ENCODE measurements around the gene PKP1.

The PKP1 gene

DNA sequence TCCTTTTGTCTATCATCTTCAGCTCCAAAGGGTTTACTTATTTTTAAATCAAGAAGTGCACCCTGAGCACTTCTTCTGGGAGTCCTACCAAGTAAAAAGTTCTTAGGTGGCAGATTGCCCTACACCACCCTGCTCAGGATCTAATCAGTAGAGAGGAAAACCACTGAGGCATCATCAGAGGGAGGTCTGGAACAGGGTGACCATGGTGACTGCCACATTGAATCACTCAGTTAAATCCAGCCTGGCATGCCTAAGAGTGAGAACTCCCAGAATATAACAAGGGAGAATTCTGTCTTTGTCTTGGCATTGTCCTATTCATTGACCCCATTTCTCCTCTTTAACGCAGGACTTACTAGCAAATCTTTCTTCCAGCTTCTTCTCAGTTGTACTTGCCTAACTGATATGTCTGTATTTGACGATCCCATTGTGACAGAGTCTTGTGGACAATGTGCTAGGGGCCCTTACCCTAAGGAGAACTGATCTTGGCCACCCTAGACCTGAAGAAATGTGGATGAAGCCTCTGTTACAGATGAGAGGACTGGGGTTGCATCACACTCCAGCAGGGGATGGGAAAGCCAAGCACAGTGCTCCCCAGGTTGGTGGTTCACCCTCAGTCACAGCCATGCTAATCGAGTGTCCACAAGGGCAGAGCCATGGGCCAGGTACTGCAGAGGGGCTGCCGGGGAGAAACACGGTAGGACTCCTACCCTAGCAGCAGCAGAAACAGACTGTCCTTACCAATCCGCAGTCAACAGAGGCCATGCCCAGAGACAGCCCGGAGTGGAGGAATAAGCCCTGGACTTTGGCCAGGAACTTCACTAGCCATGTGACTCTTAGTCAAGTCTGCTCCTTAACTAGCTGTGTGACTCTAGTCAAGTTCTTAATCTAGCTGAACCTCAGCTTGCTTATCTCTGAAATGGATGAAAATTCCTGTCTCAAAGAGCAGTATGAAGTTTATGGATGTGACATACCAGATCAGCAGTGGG is 15.4 kb downstream of the PKP1 start:
- no peak for TF ChIP-seq ZNF248 (tag by site-specific recombination; IDR thresholded peaks at IDR 0.05)
- no peak for TF ChIP-seq ZNF112 (tag by site-specific recombination; IDR thresholded peaks at IDR 0.05)
- TF ChIP-seq ZIC2 (tag by site-specific recombination; IDR thresholded peaks at IDR 0.05) = peak; percentile 44; the same call in 1 of the 2 replicates
- peak; percentile 61 for TF ChIP-seq ZBTB17 (tag by site-specific recombination; IDR thresholded peaks at IDR 0.05)
- Histone ChIP-seq H3K9me3 (ENCODE audit: control insufficient read depth, insufficient read depth, low read depth, low read length) (no peaks in the 10 kb centered on the region), H3K4me3 (ENCODE audit: low read depth, low read length) (no peak overlapping the region), H3K4me1 (ENCODE audit: control insufficient read depth, insufficient read depth, low read length) (no peaks in the 10 kb centered on the region), H3K27ac (ENCODE audit: extremely low read depth, low read depth, low read length) (no peak overlapping the region), H3K36me3 (ENCODE audit: control insufficient read depth in 2 of 2, insufficient read depth in 1 of 2, low read length in 2 of 2) (no peaks in the 10 kb centered on the region)
- CTCF ChIA-PET = interaction anchor here (0.9 to 1.7 kb wide), 7 partner anchors 8 to 87 kb away, joined by 3 to 6 read pairs (median 4); no protein-coding TSS in a partner anchor
- POLR2A ChIA-PET = interaction anchor here (0.5 to 1.6 kb wide), 3 partner anchors 9 to 670 kb away, joined by 3 to 5 read pairs (median 3); no protein-coding TSS in a partner anchor

DNA sequence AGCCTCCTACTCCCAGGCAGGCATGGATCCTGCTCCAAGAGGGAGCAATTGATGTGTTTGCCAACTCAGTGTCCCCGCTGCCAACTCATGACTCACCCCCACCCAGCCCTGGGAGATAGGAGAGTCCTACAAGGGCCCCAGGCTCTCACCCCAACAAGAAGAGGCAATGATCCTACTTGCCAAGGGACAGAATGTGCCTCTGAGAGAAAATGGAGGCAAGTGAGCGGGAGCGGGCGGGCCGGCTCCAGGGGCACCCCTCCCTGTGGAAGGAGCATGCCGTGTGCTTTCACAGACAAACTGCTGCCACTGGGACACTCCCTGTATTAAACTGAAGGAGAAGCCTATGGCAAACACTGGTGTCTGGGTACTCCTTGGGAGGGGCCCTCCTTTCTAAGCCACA is 16.7 kb downstream of the PKP1 start:
- TF ChIP-seq YY1 (tag by site-specific recombination; IDR thresholded peaks at IDR 0.05) (no peak), KLF1 (tag by site-specific recombination; IDR thresholded peaks at IDR 0.05) (peak; percentile 22; the same call in 1 of the 2 replicates)
- TF ChIP-seq, protein P1, sequence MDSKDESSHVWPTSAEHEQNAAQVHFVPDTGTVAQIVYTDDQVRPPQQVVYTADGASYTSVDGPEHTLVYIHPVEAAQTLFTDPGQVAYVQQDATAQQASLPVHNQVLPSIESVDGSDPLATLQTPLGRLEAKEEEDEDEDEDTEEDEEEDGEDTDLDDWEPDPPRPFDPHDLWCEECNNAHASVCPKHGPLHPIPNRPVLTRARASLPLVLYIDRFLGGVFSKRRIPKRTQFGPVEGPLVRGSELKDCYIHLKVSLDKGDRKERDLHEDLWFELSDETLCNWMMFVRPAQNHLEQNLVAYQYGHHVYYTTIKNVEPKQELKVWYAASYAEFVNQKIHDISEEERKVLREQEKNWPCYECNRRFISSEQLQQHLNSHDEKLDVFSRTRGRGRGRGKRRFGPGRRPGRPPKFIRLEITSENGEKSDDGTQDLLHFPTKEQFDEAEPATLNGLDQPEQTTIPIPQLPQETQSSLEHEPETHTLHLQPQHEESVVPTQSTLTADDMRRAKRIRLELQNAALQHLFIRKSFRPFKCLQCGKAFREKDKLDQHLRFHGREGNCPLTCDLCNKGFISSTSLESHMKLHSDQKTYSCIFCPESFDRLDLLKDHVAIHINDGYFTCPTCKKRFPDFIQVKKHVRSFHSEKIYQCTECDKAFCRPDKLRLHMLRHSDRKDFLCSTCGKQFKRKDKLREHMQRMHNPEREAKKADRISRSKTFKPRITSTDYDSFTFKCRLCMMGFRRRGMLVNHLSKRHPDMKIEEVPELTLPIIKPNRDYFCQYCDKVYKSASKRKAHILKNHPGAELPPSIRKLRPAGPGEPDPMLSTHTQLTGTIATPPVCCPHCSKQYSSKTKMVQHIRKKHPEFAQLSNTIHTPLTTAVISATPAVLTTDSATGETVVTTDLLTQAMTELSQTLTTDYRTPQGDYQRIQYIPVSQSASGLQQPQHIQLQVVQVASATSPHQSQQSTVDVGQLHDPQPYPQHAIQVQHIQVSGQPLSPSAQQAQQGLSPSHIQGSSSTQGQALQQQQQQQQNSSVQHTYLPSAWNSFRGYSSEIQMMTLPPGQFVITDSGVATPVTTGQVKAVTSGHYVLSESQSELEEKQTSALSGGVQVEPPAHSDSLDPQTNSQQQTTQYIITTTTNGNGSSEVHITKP (tag by site-specific recombination; IDR thresholded peaks at IDR 0.05) = peak; percentile 57
- Histone ChIP-seq H3K36me3 (ENCODE audit: control insufficient read depth in 2 of 2, insufficient read depth in 1 of 2, low read length in 2 of 2) (no peaks in the 10 kb centered on the region), H3K4me3 (ENCODE audit: low read depth, low read length) (no peak overlapping the region), H3K9me3 (ENCODE audit: control insufficient read depth, insufficient read depth, low read depth, low read length) (no peaks in the 10 kb centered on the region), H3K27ac (ENCODE audit: extremely low read depth, low read depth, low read length) (no peak overlapping the region), H3K4me1 (ENCODE audit: control insufficient read depth, insufficient read depth, low read length) (no peaks in the 10 kb centered on the region)
- CTCF ChIA-PET = interaction anchor here (0.7 to 1.7 kb wide), 4 partner anchors 8 to 70 kb away, joined by 3 to 6 read pairs (median 4); no protein-coding TSS in a partner anchor
- POLR2A ChIA-PET = interaction anchor here (1.0 to 1.6 kb wide), 2 partner anchors 9 to 10 kb away, joined by 3 to 5 read pairs; no protein-coding TSS in a partner anchor

DNA sequence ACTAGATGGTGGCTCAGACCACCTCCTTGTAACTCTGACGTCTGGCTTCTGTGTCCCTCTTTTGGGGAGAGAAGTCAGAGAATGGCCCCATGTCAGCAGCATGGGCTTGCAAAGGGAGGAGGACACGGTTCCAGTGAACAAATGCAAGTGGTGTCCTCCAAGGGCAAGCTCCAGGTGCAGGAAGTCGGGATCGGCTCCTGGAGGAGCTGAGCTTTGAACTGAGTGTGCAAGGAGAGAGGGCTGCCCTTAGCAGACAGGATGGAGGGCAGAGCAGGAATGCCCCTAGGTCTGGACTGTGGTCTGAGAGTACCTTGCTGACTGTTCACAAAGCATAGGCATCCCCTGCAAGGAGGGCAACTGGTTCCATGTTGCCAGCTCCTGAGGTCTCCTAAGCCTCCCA is 17.3 kb downstream of the PKP1 start:
- ChIA-PET CTCF (interaction anchor here (1.2 to 1.7 kb wide), 2 partner anchors 61 to 71 kb away, joined by 3 to 6 read pairs; no protein-coding TSS in a partner anchor), POLR2A (interaction anchor here (1.6 kb wide), 1 partner anchor 11 kb away, joined by 5 read pairs; no protein-coding TSS in a partner anchor)
- Histone ChIP-seq H3K9me3 (ENCODE audit: control insufficient read depth, insufficient read depth, low read depth, low read length) (no peaks in the 10 kb centered on the region), H3K27ac (ENCODE audit: extremely low read depth, low read depth, low read length) (no peak overlapping the region), H3K4me1 (ENCODE audit: control insufficient read depth, insufficient read depth, low read length) (no peaks in the 10 kb centered on the region), H3K4me3 (ENCODE audit: low read depth, low read length) (no peak overlapping the region), H3K36me3 (ENCODE audit: control insufficient read depth in 2 of 2, insufficient read depth in 1 of 2, low read length in 2 of 2) (no peaks in the 10 kb centered on the region)
- TF ChIP-seq, protein P2, sequence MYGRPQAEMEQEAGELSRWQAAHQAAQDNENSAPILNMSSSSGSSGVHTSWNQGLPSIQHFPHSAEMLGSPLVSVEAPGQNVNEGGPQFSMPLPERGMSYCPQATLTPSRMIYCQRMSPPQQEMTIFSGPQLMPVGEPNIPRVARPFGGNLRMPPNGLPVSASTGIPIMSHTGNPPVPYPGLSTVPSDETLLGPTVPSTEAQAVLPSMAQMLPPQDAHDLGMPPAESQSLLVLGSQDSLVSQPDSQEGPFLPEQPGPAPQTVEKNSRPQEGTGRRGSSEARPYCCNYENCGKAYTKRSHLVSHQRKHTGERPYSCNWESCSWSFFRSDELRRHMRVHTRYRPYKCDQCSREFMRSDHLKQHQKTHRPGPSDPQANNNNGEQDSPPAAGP (tag by site-specific recombination; IDR thresholded peaks at IDR 0.05) = no peak
- TF ChIP-seq MZF1 (tag by site-specific recombination; IDR thresholded peaks at IDR 0.05; ENCODE audit: borderline replicate concordance) = no peak
- TF ChIP-seq SP2 (tag by site-specific recombination; IDR thresholded peaks at IDR 0.05) = no peak
- TF ChIP-seq ZBTB1 (tag by site-specific recombination; IDR thresholded peaks at IDR 0.05) = no peak
- TF ChIP-seq OVOL3 (tag by site-specific recombination; IDR thresholded peaks at IDR 0.05) = no peak
- no peak for TF ChIP-seq ZBTB48 (tag by site-specific recombination; IDR thresholded peaks at IDR 0.05)
- TF ChIP-seq, protein P3, sequence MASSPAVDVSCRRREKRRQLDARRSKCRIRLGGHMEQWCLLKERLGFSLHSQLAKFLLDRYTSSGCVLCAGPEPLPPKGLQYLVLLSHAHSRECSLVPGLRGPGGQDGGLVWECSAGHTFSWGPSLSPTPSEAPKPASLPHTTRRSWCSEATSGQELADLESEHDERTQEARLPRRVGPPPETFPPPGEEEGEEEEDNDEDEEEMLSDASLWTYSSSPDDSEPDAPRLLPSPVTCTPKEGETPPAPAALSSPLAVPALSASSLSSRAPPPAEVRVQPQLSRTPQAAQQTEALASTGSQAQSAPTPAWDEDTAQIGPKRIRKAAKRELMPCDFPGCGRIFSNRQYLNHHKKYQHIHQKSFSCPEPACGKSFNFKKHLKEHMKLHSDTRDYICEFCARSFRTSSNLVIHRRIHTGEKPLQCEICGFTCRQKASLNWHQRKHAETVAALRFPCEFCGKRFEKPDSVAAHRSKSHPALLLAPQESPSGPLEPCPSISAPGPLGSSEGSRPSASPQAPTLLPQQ (tag by site-specific recombination; IDR thresholded peaks at IDR 0.05) = no peak
- TF ChIP-seq ZNF266 (tag by site-specific recombination; IDR thresholded peaks at IDR 0.05; ENCODE audit: low read depth) = no peak
- no peak for TF ChIP-seq ZNF785 (tag by site-specific recombination; IDR thresholded peaks at IDR 0.05)
- TF ChIP-seq KLF1 (tag by site-specific recombination; IDR thresholded peaks at IDR 0.05) = no peak
- TF ChIP-seq, protein P4, sequence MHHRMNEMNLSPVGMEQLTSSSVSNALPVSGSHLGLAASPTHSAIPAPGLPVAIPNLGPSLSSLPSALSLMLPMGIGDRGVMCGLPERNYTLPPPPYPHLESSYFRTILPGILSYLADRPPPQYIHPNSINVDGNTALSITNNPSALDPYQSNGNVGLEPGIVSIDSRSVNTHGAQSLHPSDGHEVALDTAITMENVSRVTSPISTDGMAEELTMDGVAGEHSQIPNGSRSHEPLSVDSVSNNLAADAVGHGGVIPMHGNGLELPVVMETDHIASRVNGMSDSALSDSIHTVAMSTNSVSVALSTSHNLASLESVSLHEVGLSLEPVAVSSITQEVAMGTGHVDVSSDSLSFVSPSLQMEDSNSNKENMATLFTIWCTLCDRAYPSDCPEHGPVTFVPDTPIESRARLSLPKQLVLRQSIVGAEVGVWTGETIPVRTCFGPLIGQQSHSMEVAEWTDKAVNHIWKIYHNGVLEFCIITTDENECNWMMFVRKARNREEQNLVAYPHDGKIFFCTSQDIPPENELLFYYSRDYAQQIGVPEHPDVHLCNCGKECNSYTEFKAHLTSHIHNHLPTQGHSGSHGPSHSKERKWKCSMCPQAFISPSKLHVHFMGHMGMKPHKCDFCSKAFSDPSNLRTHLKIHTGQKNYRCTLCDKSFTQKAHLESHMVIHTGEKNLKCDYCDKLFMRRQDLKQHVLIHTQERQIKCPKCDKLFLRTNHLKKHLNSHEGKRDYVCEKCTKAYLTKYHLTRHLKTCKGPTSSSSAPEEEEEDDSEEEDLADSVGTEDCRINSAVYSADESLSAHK (tag by site-specific recombination; IDR thresholded peaks at IDR 0.05) = no peak
- no peak for TF ChIP-seq ZNF610 (tag by site-specific recombination; IDR thresholded peaks at IDR 0.05; ENCODE audit: borderline replicate concordance)
- no peak for TF ChIP-seq SCRT2 (tag by site-specific recombination; IDR thresholded peaks at IDR 0.05)
- TF ChIP-seq ZNF157 (tag by site-specific recombination; IDR thresholded peaks at IDR 0.05) = no peak

Measured in HEK293 (cell line).